WTC11 (cell line): ENCODE results near the gene TMEM108. TPM values are rescaled to one million over a fixed set of nuclear protein-coding genes. Genes with fewer than 3 reads are reported as not detected.

Source experiments
- ATAC-seq: fragments of 200-7000 bp; cut with Tn5 transposase; 2 replicates; pipeline ENCODE4 v1.10.0; 2021; ENCODE audit warnings: mild to moderate bottlenecking, moderate library complexity
- CTCF ChIA-PET: fragments of 300-600 bp; sonication (Branson Sonifier 250); formaldehyde crosslinking; loops from one replicate; lab custom pipeline; 2021; ENCODE audit warnings: antibody characterized with exemption; lab: Charles Lee
- POLR2A ChIA-PET: fragments of 350-600 bp; sonication (Branson Sonifier 250); formaldehyde crosslinking; loops from one replicate; lab custom pipeline; 2021; ENCODE audit warnings: antibody characterized with exemption; lab: Charles Lee
- DNase-seq: peaks from one replicate; pipeline ENCODE4 v3.0.0; 2021; ENCODE audit warnings: low spot score
- H3K27ac Mint-ChIP-seq: 2 replicates; pipeline ENCODE4 v1.8.0; 2021; ENCODE audit warnings: mixed read lengths
- H3K27me3 Mint-ChIP-seq: 2 replicates; pipeline ENCODE4 v1.8.0; 2021; ENCODE audit warnings: low read depth, mild to moderate bottlenecking, moderate library complexity, mixed read lengths
- H3K36me3 Mint-ChIP-seq: 2 replicates; pipeline ENCODE4 v1.8.0; 2021; ENCODE audit warnings: mixed read lengths
- H3K4me1 Mint-ChIP-seq: 2 replicates; pipeline ENCODE4 v1.8.0; 2022; ENCODE audit warnings: mixed read lengths
- H3K4me3 Mint-ChIP-seq: 2 replicates; pipeline ENCODE4 v1.8.0; 2021; ENCODE audit warnings: mild to moderate bottlenecking, moderate library complexity, mixed read lengths
- H3K9me3 Mint-ChIP-seq: 2 replicates; pipeline ENCODE4 v1.8.0; 2021; ENCODE audit warnings: mixed read lengths
- CTCF ChIP-seq: fragments of 200-600 bp; IDR thresholded peaks from 2 replicates; pipeline ENCODE4 v1.8.0; 2022; ENCODE audit warnings: antibody characterized with exemption
- ELF4 ChIP-seq: sonication (generic); formaldehyde crosslinking; IDR thresholded peaks from 2 replicates; pipeline ENCODE4 v1.8.1; 2022; ENCODE audit warnings: low read depth, mild to moderate bottlenecking, moderate library complexity, missing genetic modification reagents
- FOXK1 ChIP-seq: sonication (generic); formaldehyde crosslinking; IDR thresholded peaks from 2 replicates; pipeline ENCODE4 v1.8.0; 2022; ENCODE audit warnings: mild to moderate bottlenecking, moderate library complexity, missing genetic modification reagents
- FOXP1 ChIP-seq: sonication (generic); formaldehyde crosslinking; IDR thresholded peaks from 2 replicates; pipeline ENCODE4 v1.8.0; 2022; ENCODE audit warnings: missing genetic modification reagents, mild to moderate bottlenecking, moderate library complexity, borderline replicate concordance
- HMGA2 ChIP-seq: fragments of 250-450 bp; sonication (Bioruptor Pico); IDR thresholded peaks from 2 replicates; pipeline ENCODE4 v1.4.0; 2021; ENCODE audit warnings: mild to moderate bottlenecking, moderate library complexity
- JAZF1 ChIP-seq: fragments of 250-450 bp; sonication (Bioruptor Pico); IDR thresholded peaks from 2 replicates; pipeline ENCODE4 v1.9.0; 2021; ENCODE audit warnings: moderate library complexity, mild to moderate bottlenecking, inconsistent platforms
- MAX ChIP-seq: sonication (generic); formaldehyde crosslinking; IDR thresholded peaks from 2 replicates; pipeline ENCODE4 v1.8.0; 2022; ENCODE audit warnings: mild to moderate bottlenecking, missing genetic modification reagents
- MXD4 ChIP-seq: fragments of 250-450 bp; sonication (Bioruptor Pico); IDR thresholded peaks from 2 replicates; pipeline ENCODE4 v1.8.0; 2021; ENCODE audit warnings: mild to moderate bottlenecking, moderate library complexity, borderline replicate concordance
- PREB ChIP-seq: sonication (generic); formaldehyde crosslinking; IDR thresholded peaks from 2 replicates; pipeline ENCODE4 v1.8.1; 2022; ENCODE audit warnings: mild to moderate bottlenecking, missing genetic modification reagents, moderate library complexity, borderline replicate concordance
- RELA ChIP-seq: sonication (generic); formaldehyde crosslinking; IDR thresholded peaks from 2 replicates; pipeline ENCODE4 v1.8.1; 2022; ENCODE audit warnings: missing genetic modification reagents, mild to moderate bottlenecking, borderline replicate concordance
- SOX15 ChIP-seq: fragments of 250-450 bp; sonication (Bioruptor Pico); IDR thresholded peaks from 2 replicates; pipeline ENCODE4 v1.9.0; 2021; ENCODE audit warnings: mild to moderate bottlenecking
- TEAD4 ChIP-seq: sonication (generic); formaldehyde crosslinking; IDR thresholded peaks from 2 replicates; pipeline ENCODE4 v1.8.0; 2022; ENCODE audit warnings: mild to moderate bottlenecking, missing genetic modification reagents
- ZNF423 ChIP-seq: fragments of 250-450 bp; sonication (Bioruptor Pico); IDR thresholded peaks from 2 replicates; pipeline ENCODE4 v2.1.2; 2022; ENCODE audit warnings: mild to moderate bottlenecking, moderate library complexity
- ZNF671 ChIP-seq: fragments of 250-450 bp; sonication (Bioruptor Pico); IDR thresholded peaks from 2 replicates; pipeline ENCODE4 v1.8.0; 2021; ENCODE audit warnings: mild to moderate bottlenecking
- total RNA-seq: library from RNA; stranded (reverse); gene quantifications from 3 replicates; pipeline ENCODE4 v1.2.3, GENCODE V29; 2021
- TF ChIP-seq, protein P1 (sequence below): sonication (generic); formaldehyde crosslinking; IDR thresholded peaks from 2 replicates; pipeline ENCODE4 v1.8.1; 2023; ENCODE audit warnings: mild to moderate bottlenecking, missing genetic modification reagents, moderate library complexity
- TF ChIP-seq, protein P2 (sequence below): sonication (generic); formaldehyde crosslinking; IDR thresholded peaks from 2 replicates; pipeline ENCODE4 v1.8.0; 2022; ENCODE audit warnings: mild to moderate bottlenecking, missing genetic modification reagents
- TF ChIP-seq, protein P3 (sequence below): sonication (generic); formaldehyde crosslinking; IDR thresholded peaks from 2 replicates; pipeline ENCODE4 v1.8.1; 2022; ENCODE audit warnings: low read depth, missing genetic modification reagents, borderline replicate concordance
- TF ChIP-seq, protein P4 (sequence below): sonication (generic); formaldehyde crosslinking; IDR thresholded peaks from 2 replicates; pipeline ENCODE4 v1.8.1; 2023; ENCODE audit warnings: mild to moderate bottlenecking, missing genetic modification reagents, moderate library complexity
- TF ChIP-seq, protein P5 (sequence below): fragments of 250-450 bp; sonication (Bioruptor Pico); IDR thresholded peaks from 2 replicates; pipeline ENCODE4 v1.9.0; 2021; ENCODE audit warnings: mild to moderate bottlenecking

Gene TMEM108
- total RNA-seq, 1 experiment from 2014 or later: 14.7 TPM

DNA sequence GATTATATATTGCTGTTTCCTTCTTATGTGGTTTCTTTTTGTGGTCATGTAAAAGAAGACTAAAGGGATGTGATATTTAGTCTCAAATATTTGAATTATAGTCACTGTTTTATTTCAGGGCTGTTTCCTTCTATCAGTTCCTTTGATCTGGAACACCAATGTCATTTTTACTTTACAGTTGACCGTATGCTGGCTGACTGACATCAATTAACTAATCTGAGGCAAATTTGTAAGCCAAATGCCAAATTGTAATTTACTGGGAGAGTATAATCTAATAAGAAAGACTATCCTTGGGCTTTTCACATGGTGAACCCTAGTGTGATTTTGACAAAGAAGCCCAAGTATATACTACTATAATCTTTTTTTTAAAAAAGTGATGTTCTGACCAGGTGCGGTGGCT is 87.6 kb downstream of the TMEM108 start:
- ATAC-seq: no peak
- Mint-ChIP-seq H3K9me3 (no peaks in the 10 kb centered on the region), H3K4me3 (no peak overlapping the region), H3K36me3 (no peaks in the 10 kb centered on the region), H3K27ac (no peak overlapping the region), H3K4me1 (peaks cover 16% of the 10 kb centered on the region), H3K27me3 (no peaks in the 10 kb centered on the region)
- ChIA-PET POLR2A (interaction anchor here (0.6 kb wide), 1 partner anchor 61 kb away, joined by 3 read pairs; no protein-coding TSS in a partner anchor), CTCF (no interaction called here)
- TF ChIP-seq, protein P1, sequence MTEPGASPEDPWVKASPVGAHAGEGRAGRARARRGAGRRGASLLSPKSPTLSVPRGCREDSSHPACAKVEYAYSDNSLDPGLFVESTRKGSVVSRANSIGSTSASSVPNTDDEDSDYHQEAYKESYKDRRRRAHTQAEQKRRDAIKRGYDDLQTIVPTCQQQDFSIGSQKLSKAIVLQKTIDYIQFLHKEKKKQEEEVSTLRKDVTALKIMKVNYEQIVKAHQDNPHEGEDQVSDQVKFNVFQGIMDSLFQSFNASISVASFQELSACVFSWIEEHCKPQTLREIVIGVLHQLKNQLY (CRISPR knock-in tag): no peak
- TF ChIP-seq, protein P2, sequence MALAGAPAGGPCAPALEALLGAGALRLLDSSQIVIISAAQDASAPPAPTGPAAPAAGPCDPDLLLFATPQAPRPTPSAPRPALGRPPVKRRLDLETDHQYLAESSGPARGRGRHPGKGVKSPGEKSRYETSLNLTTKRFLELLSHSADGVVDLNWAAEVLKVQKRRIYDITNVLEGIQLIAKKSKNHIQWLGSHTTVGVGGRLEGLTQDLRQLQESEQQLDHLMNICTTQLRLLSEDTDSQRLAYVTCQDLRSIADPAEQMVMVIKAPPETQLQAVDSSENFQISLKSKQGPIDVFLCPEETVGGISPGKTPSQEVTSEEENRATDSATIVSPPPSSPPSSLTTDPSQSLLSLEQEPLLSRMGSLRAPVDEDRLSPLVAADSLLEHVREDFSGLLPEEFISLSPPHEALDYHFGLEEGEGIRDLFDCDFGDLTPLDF (CRISPR knock-in tag): no peak
- TF ChIP-seq PREB (CRISPR knock-in tag) (no peak), SOX15 (CRISPR knock-in tag) (no peak), FOXK1 (no peak), MAX (CRISPR knock-in tag) (no peak), MXD4 (CRISPR knock-in tag) (no peak), ELF4 (CRISPR knock-in tag) (no peak), ZNF423 (CRISPR knock-in tag) (no peak), RELA (CRISPR knock-in tag) (no peak), JAZF1 (CRISPR knock-in tag) (no peak), TEAD4 (no peak), CTCF (no peak), HMGA2 (CRISPR knock-in tag) (no peak), FOXP1 (CRISPR knock-in tag) (no peak)
- TF ChIP-seq, protein P3, sequence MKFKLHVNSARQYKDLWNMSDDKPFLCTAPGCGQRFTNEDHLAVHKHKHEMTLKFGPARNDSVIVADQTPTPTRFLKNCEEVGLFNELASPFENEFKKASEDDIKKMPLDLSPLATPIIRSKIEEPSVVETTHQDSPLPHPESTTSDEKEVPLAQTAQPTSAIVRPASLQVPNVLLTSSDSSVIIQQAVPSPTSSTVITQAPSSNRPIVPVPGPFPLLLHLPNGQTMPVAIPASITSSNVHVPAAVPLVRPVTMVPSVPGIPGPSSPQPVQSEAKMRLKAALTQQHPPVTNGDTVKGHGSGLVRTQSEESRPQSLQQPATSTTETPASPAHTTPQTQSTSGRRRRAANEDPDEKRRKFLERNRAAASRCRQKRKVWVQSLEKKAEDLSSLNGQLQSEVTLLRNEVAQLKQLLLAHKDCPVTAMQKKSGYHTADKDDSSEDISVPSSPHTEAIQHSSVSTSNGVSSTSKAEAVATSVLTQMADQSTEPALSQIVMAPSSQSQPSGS (CRISPR knock-in tag): no peak
- TF ChIP-seq, protein P4, sequence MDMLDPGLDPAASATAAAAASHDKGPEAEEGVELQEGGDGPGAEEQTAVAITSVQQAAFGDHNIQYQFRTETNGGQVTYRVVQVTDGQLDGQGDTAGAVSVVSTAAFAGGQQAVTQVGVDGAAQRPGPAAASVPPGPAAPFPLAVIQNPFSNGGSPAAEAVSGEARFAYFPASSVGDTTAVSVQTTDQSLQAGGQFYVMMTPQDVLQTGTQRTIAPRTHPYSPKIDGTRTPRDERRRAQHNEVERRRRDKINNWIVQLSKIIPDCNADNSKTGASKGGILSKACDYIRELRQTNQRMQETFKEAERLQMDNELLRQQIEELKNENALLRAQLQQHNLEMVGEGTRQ (CRISPR knock-in tag): no peak
- TF ChIP-seq, protein P5, sequence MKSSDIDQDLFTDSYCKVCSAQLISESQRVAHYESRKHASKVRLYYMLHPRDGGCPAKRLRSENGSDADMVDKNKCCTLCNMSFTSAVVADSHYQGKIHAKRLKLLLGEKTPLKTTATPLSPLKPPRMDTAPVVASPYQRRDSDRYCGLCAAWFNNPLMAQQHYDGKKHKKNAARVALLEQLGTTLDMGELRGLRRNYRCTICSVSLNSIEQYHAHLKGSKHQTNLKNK (CRISPR knock-in tag): no peak
- no peak for DNase-seq

GRCh38 chr3:133127381-133127780 is 89.2 kb downstream of the TMEM108 start:
- ChIA-PET POLR2A (no interaction called here), CTCF (no interaction called here)
- peak overlapping the region; percentile 26 for H3K27ac Mint-ChIP-seq
- no peaks in the 10 kb centered on the region for H3K36me3 Mint-ChIP-seq
- H3K4me1 Mint-ChIP-seq: peaks cover 10% of the 10 kb centered on the region
- no peak for ATAC-seq
- no peak for DNase-seq
- no peak overlapping the region for H3K4me3 Mint-ChIP-seq
- no peak for TF ChIP-seq ZNF671 (CRISPR knock-in tag)
- H3K27me3 Mint-ChIP-seq: no peaks in the 10 kb centered on the region
- no peaks in the 10 kb centered on the region for H3K9me3 Mint-ChIP-seq
